ENCODE data around the gene EMC1. TPM values are rescaled to one million over a fixed set of nuclear protein-coding genes. Genes with fewer than 3 reads are reported as not detected.
"Not testable (repeated sequence)": the region's sequence is repeated elsewhere in the genome, so short reads cannot be mapped to it uniquely, and the experiment has no call there.

Gene EMC1
- total and polyA plus RNA-seq, 7 donors: 12.7 to 38.5 (median 31.1) TPM

- Histone ChIP-seq H3K4me1 (no peaks in the 10 kb centered on the region), H3K4me3 (no peak overlapping the region), H3K27me3 (ENCODE audit: insufficient read depth in 3 of 3, low read length in 2 of 3) (peaks cover 0 to 6% (median 4%) of the 10 kb centered on the region in 3 donors), H3K36me3 (ENCODE audit: insufficient read depth in 1 of 2, low read depth in 1 of 2) (no peaks in the 10 kb centered on the region), H3K27ac (no peak overlapping the region), H3K9me3 (no peaks in the 10 kb centered on the region)
- TF ChIP-seq, protein P1, sequence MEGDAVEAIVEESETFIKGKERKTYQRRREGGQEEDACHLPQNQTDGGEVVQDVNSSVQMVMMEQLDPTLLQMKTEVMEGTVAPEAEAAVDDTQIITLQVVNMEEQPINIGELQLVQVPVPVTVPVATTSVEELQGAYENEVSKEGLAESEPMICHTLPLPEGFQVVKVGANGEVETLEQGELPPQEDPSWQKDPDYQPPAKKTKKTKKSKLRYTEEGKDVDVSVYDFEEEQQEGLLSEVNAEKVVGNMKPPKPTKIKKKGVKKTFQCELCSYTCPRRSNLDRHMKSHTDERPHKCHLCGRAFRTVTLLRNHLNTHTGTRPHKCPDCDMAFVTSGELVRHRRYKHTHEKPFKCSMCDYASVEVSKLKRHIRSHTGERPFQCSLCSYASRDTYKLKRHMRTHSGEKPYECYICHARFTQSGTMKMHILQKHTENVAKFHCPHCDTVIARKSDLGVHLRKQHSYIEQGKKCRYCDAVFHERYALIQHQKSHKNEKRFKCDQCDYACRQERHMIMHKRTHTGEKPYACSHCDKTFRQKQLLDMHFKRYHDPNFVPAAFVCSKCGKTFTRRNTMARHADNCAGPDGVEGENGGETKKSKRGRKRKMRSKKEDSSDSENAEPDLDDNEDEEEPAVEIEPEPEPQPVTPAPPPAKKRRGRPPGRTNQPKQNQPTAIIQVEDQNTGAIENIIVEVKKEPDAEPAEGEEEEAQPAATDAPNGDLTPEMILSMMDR (IDR thresholded peaks at IDR 0.05): no peak
- intact Hi-C loops (cut with DNase I): no loop called here
- DNase-seq: no peak
- 94 to 96% (median 95%) methylated on average over 5 of the region's 5 CpGs for WGBS, 3 donors
- ATAC-seq: no peak
These were observed 23.3 kb upstream of the EMC1 start for GRCh38 chr1:19274636-19275035.

DNA sequence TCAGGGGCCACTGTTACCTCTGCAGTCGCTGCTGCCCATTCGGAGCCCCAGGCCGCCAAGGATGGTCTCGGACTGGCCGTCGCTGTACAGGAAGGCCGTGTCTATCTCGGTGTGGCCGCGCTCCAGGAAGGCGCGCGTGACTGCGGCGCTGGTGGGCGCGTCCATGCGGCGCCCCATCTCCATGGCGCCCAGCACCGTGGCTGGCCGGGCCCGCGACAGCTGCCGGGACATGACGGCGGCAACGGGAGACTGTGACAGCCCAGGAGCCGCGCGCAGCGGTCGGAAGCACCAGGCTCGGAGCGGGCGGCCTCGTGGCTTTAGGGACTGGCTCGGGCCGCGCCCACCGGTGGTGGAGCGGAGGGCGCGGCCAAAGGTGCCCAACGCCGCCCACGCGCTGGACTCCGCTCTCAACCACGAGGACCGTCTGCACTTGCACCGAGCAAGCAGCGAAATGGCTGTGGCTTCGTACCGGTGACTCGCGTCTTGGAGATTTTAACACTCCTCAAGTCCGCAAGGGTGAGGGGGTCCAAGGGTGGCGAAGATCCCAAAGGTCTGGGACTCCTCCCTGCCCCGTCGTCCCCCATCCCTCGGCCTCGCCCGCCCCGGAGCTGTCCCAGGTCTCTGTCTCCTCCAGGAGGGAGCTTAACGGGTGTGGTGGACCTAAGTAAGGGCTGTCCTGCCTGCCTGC is 22.7 kb upstream of the EMC1 start:
- H3K4me3 ChIP-seq: peak overlapping the region; percentile 32
- intact Hi-C loops (cut with DNase I); H3K4me1 ChIP-seq; H3K9me3 ChIP-seq; H3K27me3 ChIP-seq (ENCODE audit: insufficient read depth in 3 of 3, low read length in 2 of 3); DNase-seq; H3K27ac ChIP-seq; H3K36me3 ChIP-seq (ENCODE audit: insufficient read depth in 1 of 2, low read depth in 1 of 2): not testable (repeated sequence)
- ATAC-seq: peak; percentile 63 to 81 (median 78)
- 16 to 27% (median 25%) methylated on average over 27 to 56 of the region's 66 CpGs for WGBS, 3 donors

DNA sequence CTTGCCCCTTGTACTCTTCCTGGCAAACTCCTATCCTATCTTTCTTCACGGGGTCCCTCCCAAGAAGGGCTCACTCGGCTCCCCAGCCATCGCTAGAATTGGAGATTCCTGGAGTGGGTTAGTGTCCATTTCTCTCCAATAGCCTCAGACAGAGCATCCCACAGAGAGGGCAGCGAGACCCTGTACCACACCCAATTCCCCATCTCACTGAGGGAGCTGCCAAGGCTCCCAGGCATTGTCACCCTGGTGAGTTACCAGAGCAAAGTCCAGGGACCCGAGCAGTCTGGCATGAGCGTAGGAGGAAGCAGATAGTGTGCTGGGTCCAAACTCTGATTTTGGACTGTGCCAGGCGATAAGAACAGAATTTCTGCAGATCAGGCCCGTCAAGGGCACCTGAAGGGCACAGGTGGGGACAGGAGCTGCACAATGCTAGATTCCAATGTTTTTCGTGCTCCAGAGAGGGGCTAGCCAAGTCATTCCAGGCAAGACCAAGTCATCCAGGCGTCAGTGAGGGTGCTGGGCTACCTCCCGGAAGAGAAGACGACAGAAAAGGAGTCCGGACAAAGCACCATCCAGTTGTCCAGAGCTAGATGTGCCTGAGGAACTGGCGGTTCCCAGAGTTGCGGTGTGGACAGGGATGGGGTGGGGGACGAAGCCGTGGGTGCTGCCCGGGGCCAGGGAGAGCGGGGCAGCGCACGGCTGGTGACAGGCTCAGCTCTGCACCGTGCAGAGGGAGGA is 22.0 kb upstream of the EMC1 start:
- DNase-seq (no peak), ATAC-seq (peak in 1 of 4 donors; percentile 23)
- H3K9me3 ChIP-seq: no peaks in the 10 kb centered on the region
- H3K27ac ChIP-seq: no peak overlapping the region
- H3K36me3 ChIP-seq (ENCODE audit: insufficient read depth in 1 of 2, low read depth in 1 of 2): no peaks in the 10 kb centered on the region
- WGBS, 3 donors: 85% methylated on average over 22 of the region's 22 CpGs
- intact Hi-C loops (cut with DNase I): no loop called here
- peak overlapping the region; percentile 32 for H3K4me3 ChIP-seq
- TF ChIP-seq, protein P1 (IDR thresholded peaks at IDR 0.05): no peak
- peaks cover 0 to 6% (median 4%) of the 10 kb centered on the region in 3 donors for H3K27me3 ChIP-seq (ENCODE audit: insufficient read depth in 3 of 3, low read length in 2 of 3)
- no peaks in the 10 kb centered on the region for H3K4me1 ChIP-seq

DNA sequence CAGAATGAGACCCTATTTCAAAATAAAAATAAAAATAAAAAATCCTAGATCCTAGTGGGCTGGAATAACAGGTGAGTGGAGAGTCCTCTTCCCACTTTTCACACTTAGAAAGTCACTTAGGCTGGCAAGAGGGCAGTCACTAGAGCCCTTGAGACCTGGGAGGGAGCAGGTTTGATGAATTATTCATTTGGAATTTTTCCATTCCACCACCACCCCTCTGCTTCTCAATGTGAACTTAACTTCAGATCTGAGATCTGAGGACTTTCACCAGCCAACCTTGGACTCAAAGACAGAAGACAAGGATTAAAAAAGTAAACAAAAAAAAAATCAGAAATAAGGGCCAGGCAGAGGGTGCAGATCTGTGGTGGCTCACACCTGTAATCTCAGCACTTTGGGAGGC is 20.7 kb upstream of the EMC1 start:
- Histone ChIP-seq H3K27me3 (ENCODE audit: insufficient read depth in 3 of 3, low read length in 2 of 3) (peaks cover 0 to 6% (median 4%) of the 10 kb centered on the region in 3 donors), H3K4me1 (no peaks in the 10 kb centered on the region), H3K4me3 (no peak overlapping the region), H3K36me3 (ENCODE audit: insufficient read depth in 1 of 2, low read depth in 1 of 2) (no peaks in the 10 kb centered on the region), H3K9me3 (no peaks in the 10 kb centered on the region), H3K27ac (no peak overlapping the region)
- DNase-seq (no peak), ATAC-seq (no peak)
- intact Hi-C loops (cut with DNase I): no loop called here
- TF ChIP-seq, protein P1 (IDR thresholded peaks at IDR 0.05): no peak

DNA sequence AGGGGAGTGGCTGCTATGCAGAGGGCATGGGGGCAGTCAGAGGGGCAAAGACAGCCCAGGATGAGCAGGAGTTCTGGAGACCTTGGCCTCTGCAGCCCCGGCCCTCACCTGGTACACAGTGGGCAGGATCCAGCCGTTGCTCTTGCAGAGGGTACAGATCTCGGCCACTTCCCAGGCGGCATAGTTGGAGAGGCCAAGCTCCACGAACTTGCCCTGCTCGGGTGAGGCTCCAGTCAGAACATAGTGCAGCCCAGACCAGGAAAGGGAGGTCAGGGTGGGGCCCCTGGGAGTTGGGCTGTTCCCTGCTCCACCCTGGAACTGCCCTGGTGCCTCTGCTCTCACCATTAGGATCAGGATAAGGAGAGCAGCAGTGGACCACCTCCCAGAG is 19.0 kb upstream of the EMC1 start:
- H3K4me1 ChIP-seq; DNase-seq; intact Hi-C loops (cut with DNase I); H3K9me3 ChIP-seq; ATAC-seq; H3K36me3 ChIP-seq (ENCODE audit: insufficient read depth in 1 of 2, low read depth in 1 of 2); H3K27ac ChIP-seq; H3K4me3 ChIP-seq; H3K27me3 ChIP-seq (ENCODE audit: insufficient read depth in 3 of 3, low read length in 2 of 3): not testable (repeated sequence)
- 83 to 92% (median 87%) methylated on average over 6 of the region's 6 CpGs for WGBS, 3 donors

DNA sequence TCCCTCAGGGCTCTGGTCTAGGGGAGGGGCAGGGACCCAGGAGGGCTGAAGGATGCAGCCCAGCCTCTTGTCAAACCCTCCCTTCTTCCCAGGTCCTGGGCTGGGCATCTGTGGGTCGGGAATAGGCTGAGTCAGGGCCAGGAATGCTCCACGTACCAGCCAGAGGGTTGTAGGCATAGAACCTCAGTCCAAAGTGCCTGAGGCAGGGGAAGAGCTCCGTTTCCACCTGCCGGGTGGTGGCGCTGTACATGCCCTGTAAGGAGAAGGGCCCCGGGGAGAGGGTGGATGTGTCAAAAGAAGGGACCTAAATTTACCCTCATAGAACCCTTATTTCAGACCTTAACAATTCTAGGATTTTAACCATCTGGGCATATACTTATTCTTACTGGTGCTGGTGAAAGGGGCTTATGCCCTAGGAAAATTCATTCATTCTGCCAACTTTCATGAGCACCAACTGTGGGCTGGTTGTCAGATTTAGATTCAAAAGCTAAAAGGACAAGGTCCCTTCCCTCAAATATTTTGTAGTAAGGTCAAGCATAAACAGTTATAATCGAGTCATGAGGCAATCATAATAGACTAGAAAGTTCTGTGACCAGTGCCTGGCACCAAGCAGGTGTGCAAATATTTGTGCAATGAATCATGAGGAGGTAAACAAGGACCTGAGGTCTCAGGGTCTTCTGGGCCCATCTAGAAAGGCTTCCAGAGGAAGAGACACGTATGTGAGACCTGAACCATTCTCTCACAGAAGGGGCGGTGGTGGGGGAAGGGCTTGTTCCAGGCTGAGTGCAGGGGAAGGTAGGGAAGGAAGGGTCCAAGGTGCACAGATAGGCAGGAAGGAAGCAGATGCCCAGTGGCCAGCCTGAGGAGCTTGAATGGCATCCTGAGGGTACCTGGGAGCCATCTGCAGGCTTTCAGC is 18.4 kb upstream of the EMC1 start:
- H3K4me1 ChIP-seq; DNase-seq; H3K36me3 ChIP-seq (ENCODE audit: insufficient read depth in 1 of 2, low read depth in 1 of 2); H3K27me3 ChIP-seq (ENCODE audit: insufficient read depth in 3 of 3, low read length in 2 of 3); H3K9me3 ChIP-seq; H3K27ac ChIP-seq; H3K4me3 ChIP-seq; ATAC-seq; intact Hi-C loops (cut with DNase I): not testable (repeated sequence)
- 62 to 79% (median 78%) methylated on average over 7 to 9 of the region's 9 CpGs for WGBS, 3 donors

Data from psoas muscle (tissue), 8 donors.